IMR-90 (cell line): ENCODE results near the gene TMEM72. TPM values are rescaled to one million over a fixed set of nuclear protein-coding genes. Genes with fewer than 3 reads are reported as not detected.
A peak's percentile ranks its signal among the peaks of the same experiment; 100 is the strongest.

Experiments
- ATAC-seq: fragments of 200-7000 bp; cut with Tn5 transposase; 2 replicates; pipeline ENCODE4 v1.9.1; 2020; ENCODE audit warnings: low read depth, mild to moderate bottlenecking, moderate library complexity
- BruUV-seq: library from RNA; stranded (reverse); fragments of 400-500 nt; replicated peaks from 2 replicates; lab custom pipeline; 2021; lab: Mats Ljungman, UMichigan
- CTCF ChIA-PET: fragments of 300-600 bp; formaldehyde crosslinking; extraction: SDS; loops from one replicate; lab custom pipeline; 2021; ENCODE audit warnings: antibody characterized with exemption; lab: Yijun Ruan, JAX
- POLR2A ChIA-PET: fragments of 300-600 bp; sonication (Branson Sonifier 250); formaldehyde crosslinking; loops from one replicate; lab custom pipeline; 2022; ENCODE audit warnings: antibody characterized with exemption; ENCODE audit not compliant: unreplicated experiment; lab: Charles Lee
- DNase-seq: peaks from one replicate; pipeline ENCODE4 v3.0.0; 2013
- H2AFZ ChIP-seq: replicated peaks from 2 replicates; pipeline ENCODE3; 2013; ENCODE audit warnings: low read length, mild to moderate bottlenecking; ENCODE audit not compliant: poor library complexity
- H2AK5ac ChIP-seq: 2 replicates; pipeline ENCODE4 v1.6.1; 2013; ENCODE audit warnings: low read depth, low read length, inconsistent platforms
- H2AK9ac ChIP-seq: replicated peaks from 2 replicates; pipeline ENCODE3; 2013; ENCODE audit warnings: mild to moderate bottlenecking, low read depth, low read length, moderate library complexity; ENCODE audit not compliant: poor library complexity
- H2BK120ac ChIP-seq: 2 replicates; pipeline ENCODE4 v1.6.1; 2013; ENCODE audit warnings: low read depth, low read length, inconsistent platforms
- H2BK15ac ChIP-seq: 3 replicates; pipeline ENCODE4 v1.6.1; 2013; ENCODE audit warnings: low read depth, low read length, inconsistent platforms
- H2BK20ac ChIP-seq: 2 replicates; pipeline ENCODE4 v1.6.1; 2013; ENCODE audit warnings: low read depth, mild to moderate bottlenecking, inconsistent platforms, low read length, moderate library complexity
- H2BK5ac ChIP-seq: 2 replicates; pipeline ENCODE4 v1.6.1; 2013; ENCODE audit warnings: mild to moderate bottlenecking, low read depth, low read length, inconsistent platforms; ENCODE audit not compliant: poor library complexity, severe bottlenecking
- H3K14ac ChIP-seq: replicated peaks from 2 replicates; pipeline ENCODE4 v1.6.1; 2013; ENCODE audit warnings: low read depth, low read length, inconsistent platforms
- H3K18ac ChIP-seq: 2 replicates; pipeline ENCODE4 v1.6.1; 2013; ENCODE audit warnings: low read depth, low read length, control low read depth
- H3K23ac ChIP-seq: 2 replicates; pipeline ENCODE4 v1.6.1; 2013; ENCODE audit warnings: low read depth, low read length, inconsistent platforms
- H3K27ac ChIP-seq: 2 replicates; pipeline ENCODE4 v1.5.1; 2013; ENCODE audit warnings: mild to moderate bottlenecking, control low read depth, low read length; ENCODE audit not compliant: insufficient read depth
- H3K27me3 ChIP-seq: 2 replicates; pipeline ENCODE4 v1.6.1; 2013; ENCODE audit warnings: low read length; ENCODE audit not compliant: control insufficient read depth, insufficient read depth
- H3K36me3 ChIP-seq: 2 replicates; pipeline ENCODE4 v1.6.1; 2013; ENCODE audit warnings: low read length, mixed read lengths; ENCODE audit not compliant: control insufficient read depth, insufficient read depth
- H3K4ac ChIP-seq: 2 replicates; pipeline ENCODE4 v1.6.1; 2013; ENCODE audit warnings: low read depth, low read length, inconsistent platforms
- H3K4me1 ChIP-seq: 2 replicates; pipeline ENCODE4 v1.6.1; 2013; ENCODE audit warnings: low read length, mixed read lengths; ENCODE audit not compliant: control insufficient read depth, insufficient read depth
- H3K4me2 ChIP-seq: 2 replicates; pipeline ENCODE4 v1.6.1; 2013; ENCODE audit warnings: low read depth, mild to moderate bottlenecking, control low read depth, low read length, moderate library complexity
- H3K4me3 ChIP-seq: 2 replicates; pipeline ENCODE4 v1.5.1; 2013; ENCODE audit warnings: low read depth, mild to moderate bottlenecking, control low read depth, low read length, moderate library complexity; ENCODE audit not compliant: insufficient read depth
- H3K56ac ChIP-seq: 2 replicates; pipeline ENCODE4 v1.6.1; 2013; ENCODE audit warnings: low read length, inconsistent platforms; ENCODE audit not compliant: insufficient read depth; ENCODE audit errors: extremely low read depth
- H3K79me1 ChIP-seq, 2 experiments: 2 replicates each; pipeline ENCODE4 v1.6.1; 2013; ENCODE audit warnings: low read length in 2 of 2, inconsistent platforms in 1 of 2, low read depth in 1 of 2
- H3K9ac ChIP-seq: 2 replicates; pipeline ENCODE4 v1.6.1; 2013; ENCODE audit warnings: low read depth, low read length, control low read depth
- H3K9me1 ChIP-seq: 2 replicates; pipeline ENCODE4 v1.6.1; 2013; ENCODE audit warnings: low read length, inconsistent platforms; ENCODE audit not compliant: insufficient read depth
- H3K9me3 ChIP-seq: 2 replicates; pipeline ENCODE4 v1.6.1; 2013; ENCODE audit warnings: low read length; ENCODE audit not compliant: control insufficient read depth, insufficient read depth
- H4K20me1 ChIP-seq: 2 replicates; pipeline ENCODE4 v1.6.1; 2013; ENCODE audit warnings: low read length, inconsistent platforms; ENCODE audit not compliant: insufficient read depth
- H4K5ac ChIP-seq: 2 replicates; pipeline ENCODE4 v1.6.1; 2013; ENCODE audit warnings: mild to moderate bottlenecking, low read depth, low read length, control low read depth
- H4K8ac ChIP-seq, 2 experiments: 2 replicates each; pipeline ENCODE4 v1.6.1; 2013; ENCODE audit warnings: low read depth in 2 of 2, low read length in 2 of 2, control low read depth in 1 of 2, inconsistent platforms in 1 of 2
- H4K91ac ChIP-seq: 2 replicates; pipeline ENCODE4 v1.6.1; 2013; ENCODE audit warnings: low read depth, low read length, inconsistent platforms; ENCODE audit not compliant: insufficient read depth
- CEBPB ChIP-seq: IDR thresholded peaks from 2 replicates; pipeline ENCODE4 v1.6.1; 2012; ENCODE audit warnings: low read depth, low read length, improper control_type of control experiment
- FOS ChIP-seq: fragments of 150-350 bp; IDR thresholded peaks from 2 replicates; pipeline ENCODE4 v1.6.1; 2016; ENCODE audit warnings: low read depth, low read length
- MXI1 ChIP-seq: IDR thresholded peaks from 2 replicates; pipeline ENCODE4 v1.6.1; 2012; ENCODE audit warnings: low read depth, mild to moderate bottlenecking, low read length, moderate library complexity, borderline replicate concordance
- RAD21 ChIP-seq: IDR thresholded peaks from 2 replicates; pipeline ENCODE4 v1.6.1; 2012; ENCODE audit warnings: low read length, improper control_type of control experiment
- RFX5 ChIP-seq: IDR thresholded peaks from 2 replicates; pipeline ENCODE4 v1.8.0; 2012; ENCODE audit warnings: low read depth, mild to moderate bottlenecking, low read length, moderate library complexity
- USF2 ChIP-seq: fragments of 150-350 bp; IDR thresholded peaks from 2 replicates; pipeline ENCODE4 v1.6.1; 2017; ENCODE audit warnings: mild to moderate bottlenecking, antibody characterized with exemption, low read length, low read depth
- WGBS, 2 experiments: methylation state at CpG; one replicate each; pipeline versions ENCODE4 v1.1.5 to v1.1.7; 2013; ENCODE audit warnings: missing lambda C conversion rate in 2 of 2; ENCODE audit not compliant: insufficient read length in 1 of 2; ENCODE audit errors: extremely low coverage in 2 of 2; 5-methylcytosine and 5-hydroxymethylcytosine counted together
- dilution Hi-C: fragments of 300-500 bp; cut with HindIII; formaldehyde crosslinking; loops from one replicate; pipeline ENCODE4 v1.14.3; 2018; ENCODE audit warnings: low sequenced_read_pairs; ENCODE audit not compliant: unreplicated experiment
- in situ Hi-C: fragments of 300-500 bp; cut with MboI; formaldehyde crosslinking; loops from 3 replicates; pipeline ENCODE4 v1.14.3; 2019; ENCODE audit warnings: low sequenced_read_pairs, inconsistent platforms, mixed read lengths
- intact Hi-C: fragments of 100-400 bp; cut with micrococcal nuclease; formaldehyde crosslinking; loops from 2 replicates; pipeline ENCODE4 v1.10.0; 2022
- polyA plus RNA-seq, 3 experiments: library from polyadenylated mRNA; depleted of rRNA; stranded (reverse); fragments of >200 nt; gene quantifications; 2 replicates each; pipeline ENCODE4 v1.2.3, GENCODE V29; 2012; ENCODE audit warnings: low replicate concordance in 1 of 3
- total RNA-seq: library from RNA; depleted of rRNA; stranded (reverse); fragments of >200 nt; gene quantifications from 2 replicates; pipeline ENCODE4 v1.2.3, GENCODE V29; 2012
- TF ChIP-seq, protein P1 (sequence below): fragments of 150-350 bp; IDR thresholded peaks from 2 replicates; pipeline ENCODE4 v1.6.1; 2016; ENCODE audit warnings: low read depth, mild to moderate bottlenecking, low read length, moderate library complexity, borderline replicate concordance

TMEM72 gene
- total and polyA plus RNA-seq, 2 of the 4 experiments (the other 2 are of a cell fraction): not detected

DNA sequence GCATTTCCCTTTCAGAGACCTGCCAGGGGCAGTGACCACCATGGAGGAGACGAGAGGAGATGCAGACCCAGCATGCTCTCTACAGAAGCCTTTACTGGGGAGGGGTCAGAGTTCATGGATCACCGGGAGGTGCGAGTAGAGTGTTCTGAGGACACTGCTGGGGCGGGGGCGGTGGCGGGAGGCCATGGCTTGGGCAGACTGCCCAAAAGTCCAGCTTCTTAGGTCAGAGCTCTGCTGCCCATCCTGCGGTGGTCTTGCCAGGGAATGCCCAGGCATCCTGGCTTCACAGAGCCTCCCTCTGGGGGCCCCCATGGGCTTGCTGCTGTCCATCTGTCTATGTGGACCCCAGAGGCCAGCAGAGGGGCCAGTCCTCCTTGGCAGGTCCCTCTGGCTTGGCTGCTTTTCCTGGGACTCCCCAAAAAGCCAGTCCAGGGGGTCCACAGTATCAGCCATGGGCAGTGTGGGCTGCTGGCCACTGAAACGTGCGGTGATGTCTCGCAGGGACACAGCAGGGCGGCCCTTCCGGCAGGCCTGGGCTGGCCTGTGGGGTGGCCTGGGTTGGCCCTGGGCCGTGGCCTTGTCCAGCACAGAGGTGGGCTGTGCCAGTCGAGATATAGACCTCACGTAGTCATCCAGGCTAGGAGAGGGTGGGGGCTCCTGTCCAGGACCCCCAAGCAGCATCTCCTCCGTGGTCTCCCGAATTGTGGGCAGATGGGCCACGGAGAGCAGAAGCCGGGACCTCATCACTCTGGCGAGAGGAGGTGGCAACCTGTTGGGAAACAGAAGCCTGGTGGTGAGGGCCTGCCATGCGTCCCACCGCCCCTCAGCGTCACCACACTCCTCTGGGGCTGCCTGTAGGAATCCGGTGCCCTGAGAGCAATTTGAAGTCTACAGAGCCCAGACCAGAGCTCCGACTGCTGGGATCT is 66.4 kb downstream of the TMEM72 start:
- Histone ChIP-seq H4K8ac (peak overlapping the region in 1 of 2 experiments; percentile 33; a peak in 1 of 4 replicates), H3K9me3 (no peaks in the 10 kb centered on the region), H2BK5ac (peak overlapping the region; percentile 74), H3K14ac (peak overlapping the region; percentile 69), H3K27ac (peak overlapping the region; percentile 49; the same call in 1 of the 2 replicates), H3K18ac (no peak overlapping the region; the same call in 1 of the 2 replicates), H3K4ac (peak overlapping the region; percentile 89), H2BK20ac (0 out of 2 replicates have a peak overlapping the region, but pooled peaks have one; percentile 36), H3K36me3 (peaks cover 15% of the 10 kb centered on the region; the same call in 1 of the 2 replicates), H3K79me1 (peaks cover 3 to 72% of the 10 kb centered on the region in 2 experiments; a peak in 3 of 4 replicates), H3K4me3 (peak overlapping the region; percentile 55), H3K23ac (peak overlapping the region; percentile 86), H3K9ac (peak overlapping the region; percentile 60), H4K5ac (peak overlapping the region; percentile 21), H2AK9ac (peak overlapping the region; percentile 82), H4K20me1 (no peaks in the 10 kb centered on the region; the same call in 1 of the 2 replicates), H4K91ac (0 out of 2 replicates have a peak overlapping the region, but pooled peaks have one; percentile 15), H3K4me1 (peaks cover 63% of the 10 kb centered on the region), H3K9me1 (peaks cover 34% of the 10 kb centered on the region), H2BK15ac (peak overlapping the region; percentile 80; the same call in 2 of the 3 replicates), H3K4me2 (peak overlapping the region; percentile 84), H3K56ac (no peak overlapping the region), H2AK5ac (peak overlapping the region; percentile 75), H3K27me3 (no peaks in the 10 kb centered on the region), H2BK120ac (peak overlapping the region; percentile 75), H2AFZ (peak overlapping the region; percentile 24)
- whole genome bisulfite sequencing, 2 experiments: 90% methylated on average over 9 of the region's 25 CpGs; no CpG with 5 or more reads in 1 of the 2 experiments
- ATAC-seq (no peak), DNase-seq (no peak)
- ChIA-PET CTCF (interaction anchor here (1.3 kb wide), 1 partner anchor 45 kb away, joined by 4 read pairs; no protein-coding TSS in a partner anchor), POLR2A (no interaction called here)
- TF ChIP-seq MXI1: no peak
- TF ChIP-seq RFX5: no peak
- no peak for TF ChIP-seq USF2
- no peak for TF ChIP-seq RAD21
- no peak for TF ChIP-seq CEBPB
- TF ChIP-seq, protein P1, sequence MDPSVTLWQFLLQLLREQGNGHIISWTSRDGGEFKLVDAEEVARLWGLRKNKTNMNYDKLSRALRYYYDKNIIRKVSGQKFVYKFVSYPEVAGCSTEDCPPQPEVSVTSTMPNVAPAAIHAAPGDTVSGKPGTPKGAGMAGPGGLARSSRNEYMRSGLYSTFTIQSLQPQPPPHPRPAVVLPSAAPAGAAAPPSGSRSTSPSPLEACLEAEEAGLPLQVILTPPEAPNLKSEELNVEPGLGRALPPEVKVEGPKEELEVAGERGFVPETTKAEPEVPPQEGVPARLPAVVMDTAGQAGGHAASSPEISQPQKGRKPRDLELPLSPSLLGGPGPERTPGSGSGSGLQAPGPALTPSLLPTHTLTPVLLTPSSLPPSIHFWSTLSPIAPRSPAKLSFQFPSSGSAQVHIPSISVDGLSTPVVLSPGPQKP: no peak
- TF ChIP-seq FOS: no peak
- intact Hi-C loops (no loop called here), dilution Hi-C loops (no loop called here), in situ Hi-C loops (loop anchor here (25.0 kb wide), 4 partner anchors 1035 to 1840 kb away; partner anchors contain the start of genes CSGALNACT2 and HNRNPF)
- BruUV-seq: no TSS peak
